Activated naive CD4-positive, alpha-beta T cell treated with anti-CD3 and anti-CD28 coated beads, Interleukin-2, amount 10 ng/mL, durations not matched to agents 7 days and 5 days (primary cell): ENCODE results near the gene CEP76.

Experiments
- CTCF ChIA-PET: fragments of 350-600 bp; sonication (Branson Sonifier 250); formaldehyde crosslinking; loops from one replicate; lab custom pipeline; 2021; ENCODE audit warnings: antibody characterized with exemption; lab: Charles Lee
- DNase-seq: peaks from one replicate; pipeline ENCODE4 v3.0.0-alpha.2; 2020
- H3K27ac Mint-ChIP-seq: one replicate; pipeline ENCODE4 v1.8.0; 2021; ENCODE audit warnings: mild to moderate bottlenecking, moderate library complexity, mixed read lengths
- H3K27me3 Mint-ChIP-seq: one replicate; pipeline ENCODE4 v1.8.0; 2021; ENCODE audit warnings: mild to moderate bottlenecking, mixed read lengths
- H3K36me3 Mint-ChIP-seq: one replicate; pipeline ENCODE4 v1.8.0; 2021; ENCODE audit warnings: mixed read lengths
- H3K4me1 Mint-ChIP-seq: one replicate; pipeline ENCODE4 v1.8.0; 2021; ENCODE audit warnings: mixed read lengths
- H3K4me3 Mint-ChIP-seq: one replicate; pipeline ENCODE4 v1.8.0; 2021; ENCODE audit warnings: mild to moderate bottlenecking, moderate library complexity, mixed read lengths
- H3K9me3 Mint-ChIP-seq: one replicate; pipeline ENCODE4 v1.8.0; 2021; ENCODE audit warnings: mixed read lengths

CEP76 gene

GRCh38 chr18:12741351-12741750, 38.8 kb upstream of the CEP76 start:
- H3K4me3 Mint-ChIP-seq = no peak overlapping the region
- no peaks in the 10 kb centered on the region for H3K36me3 Mint-ChIP-seq
- DNase-seq = no peak
- no peaks in the 10 kb centered on the region for H3K4me1 Mint-ChIP-seq
- H3K27ac Mint-ChIP-seq = no peak overlapping the region
- CTCF ChIA-PET = interaction anchor here (0.9 to 14.5 kb wide), 4 partner anchors 11 to 194 kb away, joined by 3 to 114 read pairs (median 32); no protein-coding TSS in a partner anchor
- H3K9me3 Mint-ChIP-seq = no peaks in the 10 kb centered on the region
- H3K27me3 Mint-ChIP-seq = no peaks in the 10 kb centered on the region

- no peak overlapping the region for H3K27ac Mint-ChIP-seq
- H3K27me3 Mint-ChIP-seq = no peaks in the 10 kb centered on the region
- CTCF ChIA-PET = interaction anchor here (1.0 to 14.5 kb wide), 7 partner anchors 11 to 422 kb away, joined by 3 to 114 read pairs (median 4); no protein-coding TSS in a partner anchor
- H3K4me3 Mint-ChIP-seq = no peak overlapping the region
- no peak for DNase-seq
- H3K4me1 Mint-ChIP-seq = no peaks in the 10 kb centered on the region
- H3K36me3 Mint-ChIP-seq = no peaks in the 10 kb centered on the region
- H3K9me3 Mint-ChIP-seq = no peaks in the 10 kb centered on the region
These were observed 34.9 kb upstream of the CEP76 start for GRCh38 chr18:12737243-12737902.

GRCh38 chr18:12726774-12727550, 24.4 kb upstream of the CEP76 start:
- Mint-ChIP-seq H3K27ac (no peak overlapping the region), H3K4me1 (peaks cover 2% of the 10 kb centered on the region), H3K36me3 (peaks cover 29% of the 10 kb centered on the region), H3K27me3 (no peaks in the 10 kb centered on the region), H3K4me3 (no peak overlapping the region), H3K9me3 (no peaks in the 10 kb centered on the region)
- CTCF ChIA-PET = interaction anchor here (0.6 to 11.6 kb wide), 19 partner anchors 10 to 879 kb away, joined by 3 to 122 read pairs (median 5); partner anchors contain the start of gene SEH1L
- peak; percentile 68 for DNase-seq

- CTCF ChIA-PET = interaction anchor here (0.6 to 11.6 kb wide), 17 partner anchors 10 to 880 kb away, joined by 3 to 122 read pairs (median 5); partner anchors contain the start of gene SEH1L
- no peak for DNase-seq
- no peak overlapping the region for H3K27ac Mint-ChIP-seq
- H3K4me3 Mint-ChIP-seq = no peak overlapping the region
- H3K9me3 Mint-ChIP-seq = no peaks in the 10 kb centered on the region
- H3K27me3 Mint-ChIP-seq = no peaks in the 10 kb centered on the region
- H3K4me1 Mint-ChIP-seq = peaks cover 5% of the 10 kb centered on the region
- H3K36me3 Mint-ChIP-seq = peaks cover 33% of the 10 kb centered on the region
These were observed 23.8 kb upstream of the CEP76 start for GRCh38 chr18:12726331-12726730.

GRCh38 chr18:12722731-12723130, 20.2 kb upstream of the CEP76 start:
- no peaks in the 10 kb centered on the region for H3K27me3 Mint-ChIP-seq
- no peak overlapping the region for H3K27ac Mint-ChIP-seq
- no peak for DNase-seq
- H3K9me3 Mint-ChIP-seq = no peaks in the 10 kb centered on the region
- CTCF ChIA-PET = interaction anchor here (1.1 to 11.6 kb wide), 3 partner anchors 26 to 213 kb away, joined by 3 to 122 read pairs (median 3); no protein-coding TSS in a partner anchor
- peaks cover 44% of the 10 kb centered on the region for H3K36me3 Mint-ChIP-seq
- H3K4me3 Mint-ChIP-seq = no peak overlapping the region
- H3K4me1 Mint-ChIP-seq = peaks cover 10% of the 10 kb centered on the region

GRCh38 chr18:12721495-12722275, 19.2 kb upstream of the CEP76 start:
- H3K9me3 Mint-ChIP-seq = no peaks in the 10 kb centered on the region
- peaks cover 10% of the 10 kb centered on the region for H3K4me1 Mint-ChIP-seq
- H3K27ac Mint-ChIP-seq = peak overlapping the region; percentile 1
- H3K36me3 Mint-ChIP-seq = peaks cover 44% of the 10 kb centered on the region
- no peak overlapping the region for H3K4me3 Mint-ChIP-seq
- CTCF ChIA-PET = interaction anchor here (1.1 to 11.6 kb wide), 2 partner anchors 170 to 214 kb away, joined by 3 to 122 read pairs; no protein-coding TSS in a partner anchor
- H3K27me3 Mint-ChIP-seq = no peaks in the 10 kb centered on the region
- no peak for DNase-seq

- no peak overlapping the region for H3K27ac Mint-ChIP-seq
- CTCF ChIA-PET = no interaction called here
These were observed 8.9 kb upstream of the CEP76 start for GRCh38 chr18:12711446-12711845.

GRCh38 chr18:12703664-12704063, 1.1 kb upstream of the CEP76 start:
- CTCF ChIA-PET = interaction anchor here (1.4 kb wide), 1 partner anchor 231 kb away, joined by 3 read pairs; no protein-coding TSS in a partner anchor
- Mint-ChIP-seq H3K36me3 (peaks cover 46% of the 10 kb centered on the region), H3K27me3 (no peaks in the 10 kb centered on the region), H3K4me1 (peaks cover 53% of the 10 kb centered on the region), H3K27ac (peak overlapping the region; percentile 96), H3K4me3 (peak overlapping the region; percentile 98), H3K9me3 (no peaks in the 10 kb centered on the region)
- peak; percentile 32 for DNase-seq

More at GRCh38 chr18:12711446-12711845, 8.9 kb upstream of the CEP76 start:
- no peaks in the 10 kb centered on the region for H3K27me3 Mint-ChIP-seq
- peaks cover 49% of the 10 kb centered on the region for H3K36me3 Mint-ChIP-seq
- H3K4me1 Mint-ChIP-seq = peaks cover 4% of the 10 kb centered on the region
- H3K4me3 Mint-ChIP-seq = no peak overlapping the region
- DNase-seq = no peak
- no peaks in the 10 kb centered on the region for H3K9me3 Mint-ChIP-seq

- Mint-ChIP-seq H3K4me1 (peaks cover 57% of the 10 kb centered on the region), H3K27me3 (no peaks in the 10 kb centered on the region), H3K27ac (peak overlapping the region; percentile 96), H3K9me3 (no peaks in the 10 kb centered on the region), H3K36me3 (peaks cover 51% of the 10 kb centered on the region), H3K4me3 (peak overlapping the region; percentile 98)
- no peak for DNase-seq
- CTCF ChIA-PET = interaction anchor here (0.7 to 1.4 kb wide), 2 partner anchors 232 to 541 kb away, joined by 3 read pairs; no protein-coding TSS in a partner anchor
These were observed 609 bp upstream of the CEP76 start for GRCh38 chr18:12703096-12703567.

GRCh38 chr18:12701161-12701560, 1.4 kb downstream of the CEP76 start:
- H3K9me3 Mint-ChIP-seq = no peaks in the 10 kb centered on the region
- CTCF ChIA-PET = interaction anchor here (1.5 kb wide), 1 partner anchor 233 kb away, joined by 4 read pairs; no protein-coding TSS in a partner anchor

GRCh38 chr18:12699747-12700146, 2.8 kb downstream of the CEP76 start:
- no peak for DNase-seq
- no peak overlapping the region for H3K27ac Mint-ChIP-seq
- H3K4me1 Mint-ChIP-seq = peaks cover 43% of the 10 kb centered on the region
- CTCF ChIA-PET = no interaction called here
- H3K9me3 Mint-ChIP-seq = no peaks in the 10 kb centered on the region
- H3K4me3 Mint-ChIP-seq = no peak overlapping the region
- peaks cover 38% of the 10 kb centered on the region for H3K36me3 Mint-ChIP-seq
- H3K27me3 Mint-ChIP-seq = no peaks in the 10 kb centered on the region

More at GRCh38 chr18:12701161-12701560, 1.4 kb downstream of the CEP76 start:
- Mint-ChIP-seq H3K27ac (peak overlapping the region; percentile 96), H3K27me3 (no peaks in the 10 kb centered on the region), H3K4me1 (peaks cover 52% of the 10 kb centered on the region), H3K36me3 (peaks cover 44% of the 10 kb centered on the region), H3K4me3 (peak overlapping the region; percentile 98)
- DNase-seq = no peak

- DNase-seq = no peak
- peaks cover 33% of the 10 kb centered on the region for H3K36me3 Mint-ChIP-seq
- H3K9me3 Mint-ChIP-seq = no peaks in the 10 kb centered on the region
- no peak overlapping the region for H3K4me3 Mint-ChIP-seq
- CTCF ChIA-PET = interaction anchor here (0.6 to 1.1 kb wide), 2 partner anchors 49 to 301 kb away, joined by 3 read pairs; no protein-coding TSS in a partner anchor
- no peaks in the 10 kb centered on the region for H3K27me3 Mint-ChIP-seq
- peaks cover 24% of the 10 kb centered on the region for H3K4me1 Mint-ChIP-seq
- peak overlapping the region; percentile 59 for H3K27ac Mint-ChIP-seq
These were observed 8.5 kb downstream of the CEP76 start for GRCh38 chr18:12694032-12694431.

- CTCF ChIA-PET = interaction anchor here (1.3 kb wide), 1 partner anchor 9 kb away, joined by 3 read pairs; no protein-coding TSS in a partner anchor
- DNase-seq = no peak
- Mint-ChIP-seq H3K36me3 (peaks cover 23% of the 10 kb centered on the region), H3K27me3 (no peaks in the 10 kb centered on the region), H3K4me1 (peaks cover 21% of the 10 kb centered on the region), H3K9me3 (no peaks in the 10 kb centered on the region), H3K4me3 (no peak overlapping the region), H3K27ac (no peak overlapping the region)
These were observed 10.3 kb downstream of the CEP76 start for GRCh38 chr18:12692206-12692605.
